MCF 10A (cell line): ENCODE measurements around the gene CBLIF. TPM values are rescaled to one million over a fixed set of nuclear protein-coding genes. Genes with fewer than 3 reads are reported as not detected.
A peak's percentile ranks its signal among the peaks of the same experiment; 100 is the strongest.

Experiments
- BruUV-seq: library from RNA; stranded (reverse); fragments of 400-500 nt; replicated peaks from 2 replicates; lab custom pipeline; 2021; lab: Mats Ljungman, UMichigan
- CTCF ChIA-PET: fragments of 300-600 bp; sonication (Branson Sonifier 250); formaldehyde crosslinking; extraction: SDS; loops from one replicate; lab custom pipeline; 2021; ENCODE audit warnings: antibody characterized with exemption, inconsistent platforms; lab: Yijun Ruan, JAX
- POLR2A ChIA-PET: fragments of 300-600, 350-650 bp; sonication (Branson Sonifier 250); formaldehyde crosslinking; extraction: SDS; loops from one replicate; lab custom pipeline; 2020; ENCODE audit warnings: antibody characterized with exemption, inconsistent platforms; lab: Yijun Ruan, JAX
- DNase-seq: peaks from one replicate; pipeline ENCODE4 v3.0.0-alpha.2; 2018; ENCODE audit not compliant: unreplicated experiment
- H3K27ac Mint-ChIP-seq: one replicate; pipeline ENCODE4 v1.8.0; 2022; ENCODE audit warnings: mild to moderate bottlenecking, low read depth, mixed read lengths; ENCODE audit not compliant: unreplicated experiment
- H3K27me3 Mint-ChIP-seq: one replicate; pipeline ENCODE4 v1.8.0; 2022; ENCODE audit warnings: mixed read lengths; ENCODE audit not compliant: insufficient read depth, unreplicated experiment
- H3K36me3 Mint-ChIP-seq: one replicate; pipeline ENCODE4 v1.8.0; 2022; ENCODE audit warnings: mild to moderate bottlenecking, moderate library complexity, mixed read lengths; ENCODE audit not compliant: insufficient read depth, unreplicated experiment
- H3K4me1 Mint-ChIP-seq: one replicate; pipeline ENCODE4 v1.8.0; 2022; ENCODE audit warnings: mixed read lengths; ENCODE audit not compliant: insufficient read depth, unreplicated experiment
- H3K4me3 Mint-ChIP-seq: one replicate; pipeline ENCODE4 v1.8.0; 2022; ENCODE audit warnings: mild to moderate bottlenecking, moderate library complexity, mixed read lengths; ENCODE audit not compliant: unreplicated experiment
- H3K9me3 Mint-ChIP-seq: one replicate; pipeline ENCODE4 v1.8.0; 2022; ENCODE audit warnings: mixed read lengths; ENCODE audit not compliant: unreplicated experiment
- intact Hi-C: fragments of 100-400 bp; cut with micrococcal nuclease; formaldehyde crosslinking; loops from 2 replicates; pipeline ENCODE4 v1.14.1; 2022
- total RNA-seq: library from RNA; stranded (reverse); gene quantifications from 2 replicates; pipeline ENCODE4 v1.2.3, GENCODE V29; 2022
- TF ChIP-seq, protein P1 (sequence below): fragments of 200-600 bp; IDR thresholded peaks from one replicate; pipeline ENCODE4 v1.8.0; 2022; ENCODE audit warnings: antibody characterized with exemption, mild to moderate bottlenecking; ENCODE audit not compliant: unreplicated experiment

CBLIF gene
- total RNA-seq, 1 experiment from 2014 or later: not detected

DNA sequence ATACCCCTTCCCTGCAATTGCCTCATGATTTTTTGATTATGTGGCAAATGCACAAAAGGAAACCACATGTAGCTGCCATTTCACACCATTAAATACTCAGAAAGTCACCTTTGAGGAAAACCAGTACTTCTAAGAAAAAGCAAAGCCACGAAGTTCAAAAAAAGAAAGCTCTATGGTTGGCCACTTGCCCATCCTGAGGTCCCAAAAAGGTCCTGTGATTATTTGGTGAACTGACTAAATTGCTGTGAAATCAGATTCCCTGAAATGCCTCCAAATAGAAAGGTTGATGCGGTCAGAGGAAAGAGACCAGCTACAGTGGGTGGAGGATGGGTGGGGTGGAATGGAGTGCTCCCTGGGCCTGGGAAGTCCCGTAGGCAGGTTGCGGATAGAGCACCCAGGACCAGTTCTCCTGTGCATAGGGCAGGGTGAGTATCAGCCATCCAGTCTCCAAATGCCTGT is 61.6 kb downstream of the CBLIF start:
- intact Hi-C loops: no loop called here
- Mint-ChIP-seq H3K9me3 (no peaks in the 10 kb centered on the region), H3K4me1 (peaks cover 14% of the 10 kb centered on the region), H3K27me3 (no peaks in the 10 kb centered on the region), H3K36me3 (peaks cover 39% of the 10 kb centered on the region), H3K4me3 (no peak overlapping the region), H3K27ac (no peak overlapping the region)
- DNase-seq: no peak
- ChIA-PET CTCF (interaction anchor here (0.6 to 1.2 kb wide), 2 partner anchors 18 to 28 kb away, joined by 3 to 4 read pairs; no protein-coding TSS in a partner anchor), POLR2A (interaction anchor here (1.8 kb wide), 1 partner anchor 27 kb away, joined by 4 read pairs; no protein-coding TSS in a partner anchor)
- TF ChIP-seq, protein P1, sequence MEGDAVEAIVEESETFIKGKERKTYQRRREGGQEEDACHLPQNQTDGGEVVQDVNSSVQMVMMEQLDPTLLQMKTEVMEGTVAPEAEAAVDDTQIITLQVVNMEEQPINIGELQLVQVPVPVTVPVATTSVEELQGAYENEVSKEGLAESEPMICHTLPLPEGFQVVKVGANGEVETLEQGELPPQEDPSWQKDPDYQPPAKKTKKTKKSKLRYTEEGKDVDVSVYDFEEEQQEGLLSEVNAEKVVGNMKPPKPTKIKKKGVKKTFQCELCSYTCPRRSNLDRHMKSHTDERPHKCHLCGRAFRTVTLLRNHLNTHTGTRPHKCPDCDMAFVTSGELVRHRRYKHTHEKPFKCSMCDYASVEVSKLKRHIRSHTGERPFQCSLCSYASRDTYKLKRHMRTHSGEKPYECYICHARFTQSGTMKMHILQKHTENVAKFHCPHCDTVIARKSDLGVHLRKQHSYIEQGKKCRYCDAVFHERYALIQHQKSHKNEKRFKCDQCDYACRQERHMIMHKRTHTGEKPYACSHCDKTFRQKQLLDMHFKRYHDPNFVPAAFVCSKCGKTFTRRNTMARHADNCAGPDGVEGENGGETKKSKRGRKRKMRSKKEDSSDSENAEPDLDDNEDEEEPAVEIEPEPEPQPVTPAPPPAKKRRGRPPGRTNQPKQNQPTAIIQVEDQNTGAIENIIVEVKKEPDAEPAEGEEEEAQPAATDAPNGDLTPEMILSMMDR: no peak
- no TSS peak for BruUV-seq

DNA sequence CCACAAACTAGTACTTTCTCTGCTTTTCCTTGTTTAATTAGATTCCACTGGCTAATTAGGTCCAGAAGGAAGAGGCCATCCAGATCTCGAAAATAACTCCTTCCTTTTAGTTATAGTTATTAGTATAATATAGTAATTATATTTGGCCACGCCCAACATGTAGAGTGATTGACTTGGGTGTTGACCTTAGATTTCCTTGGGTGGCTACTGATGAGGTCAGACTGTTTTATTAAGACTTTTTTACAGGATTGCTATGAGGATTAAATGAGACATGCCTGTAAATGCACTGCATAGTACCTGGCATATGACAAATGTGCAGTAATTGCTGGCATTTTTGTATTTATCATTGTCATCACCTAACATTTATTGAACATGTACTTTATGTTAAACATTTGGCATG is 63.2 kb downstream of the CBLIF start:
- no peaks in the 10 kb centered on the region for H3K9me3 Mint-ChIP-seq
- H3K27ac Mint-ChIP-seq: no peak overlapping the region
- peaks cover 14% of the 10 kb centered on the region for H3K4me1 Mint-ChIP-seq
- BruUV-seq: no TSS peak
- TF ChIP-seq, protein P1: no peak
- ChIA-PET CTCF (no interaction called here), POLR2A (interaction anchor here (1.8 kb wide), 1 partner anchor 26 kb away, joined by 4 read pairs; no protein-coding TSS in a partner anchor)
- DNase-seq: no peak
- H3K27me3 Mint-ChIP-seq: no peaks in the 10 kb centered on the region
- no peak overlapping the region for H3K4me3 Mint-ChIP-seq
- peaks cover 37% of the 10 kb centered on the region for H3K36me3 Mint-ChIP-seq
- intact Hi-C loops: no loop called here

DNA sequence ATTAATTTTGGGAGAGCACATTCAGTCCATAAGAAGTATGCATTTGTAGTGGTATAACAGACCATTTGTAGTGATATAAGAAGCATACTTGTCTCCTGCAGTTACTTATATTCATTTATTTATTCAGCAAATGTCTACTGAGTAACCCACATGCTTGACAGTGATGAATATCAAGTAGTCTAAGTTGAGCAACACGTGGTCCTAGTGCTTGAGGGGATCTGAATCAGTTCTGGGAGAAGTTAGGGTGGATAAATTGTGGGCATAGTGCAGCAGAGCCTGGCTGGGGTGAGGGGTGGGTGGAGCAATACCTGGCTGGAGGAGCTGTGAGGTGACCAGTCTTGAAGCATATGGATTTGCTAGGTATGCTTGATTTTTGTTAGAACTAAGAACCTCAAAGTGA is 65.8 kb downstream of the CBLIF start:
- H3K36me3 Mint-ChIP-seq: peaks cover 40% of the 10 kb centered on the region
- intact Hi-C loops: no loop called here
- no peak overlapping the region for H3K27ac Mint-ChIP-seq
- POLR2A ChIA-PET: no interaction called here
- TF ChIP-seq, protein P1: no peak
- no peaks in the 10 kb centered on the region for H3K27me3 Mint-ChIP-seq
- CTCF ChIA-PET: interaction anchor here (0.8 to 1.5 kb wide), 3 partner anchors 23 to 31 kb away, joined by 3 to 7 read pairs (median 5); partner anchors contain the start of genes MRPL16 and STX3
- H3K4me1 Mint-ChIP-seq: peaks cover 14% of the 10 kb centered on the region
- peak; percentile 34 for DNase-seq
- no TSS peak for BruUV-seq
- H3K4me3 Mint-ChIP-seq: no peak overlapping the region
- no peaks in the 10 kb centered on the region for H3K9me3 Mint-ChIP-seq

Other genes starting within 250 kb of the CBLIF start
- gene OSBP, start 229.7 kb downstream of the CBLIF start, total RNA-seq: 73.7 and 76.1 TPM in 2 replicates
- 42.6 and 49.6 TPM in 2 replicates for gene PATL1, start 176.5 kb downstream of the CBLIF start, total RNA-seq
- gene OR10V1, start 131.7 kb downstream of the CBLIF start, total RNA-seq: not detected in 2 replicates
- 12.1 and 22.1 TPM in 2 replicates for gene STX3, start 90.1 kb downstream of the CBLIF start, total RNA-seq
- 31.8 and 39.8 TPM in 2 replicates for gene MRPL16, start 34.7 kb downstream of the CBLIF start, total RNA-seq
- not detected in 2 replicates for gene TCN1, start 21.0 kb upstream of the CBLIF start, total RNA-seq
- gene OOSP3, start 33.3 kb upstream of the CBLIF start, total RNA-seq: not detected in 2 replicates
- not detected in 2 replicates for gene OOSP1, start 92.9 kb upstream of the CBLIF start, total RNA-seq
- gene OOSP4A, start 118.5 kb upstream of the CBLIF start, total RNA-seq: not detected in 2 replicates
- gene OOSP4B, start 171.7 kb upstream of the CBLIF start, total RNA-seq: not detected in 2 replicates
- gene OOSP2, start 194.9 kb upstream of the CBLIF start, total RNA-seq: not detected in 2 replicates
- gene MS4A3, start 211.2 kb upstream of the CBLIF start, total RNA-seq: not detected in 2 replicates
- gene MS4A2, start 243.2 kb upstream of the CBLIF start, total RNA-seq: not detected in 2 replicates